ENCODE measurements around the gene SLC45A2.

Gene SLC45A2

GRCh38 chr5:33937017-33937706 is 47.3 kb downstream of the SLC45A2 start:
- peak overlapping the region; percentile 54 for H3K4me3 ChIP-seq (ENCODE audit: low read length)
- DNase-seq (ENCODE audit: low read depth): no peak
- TF ChIP-seq, protein P1, sequence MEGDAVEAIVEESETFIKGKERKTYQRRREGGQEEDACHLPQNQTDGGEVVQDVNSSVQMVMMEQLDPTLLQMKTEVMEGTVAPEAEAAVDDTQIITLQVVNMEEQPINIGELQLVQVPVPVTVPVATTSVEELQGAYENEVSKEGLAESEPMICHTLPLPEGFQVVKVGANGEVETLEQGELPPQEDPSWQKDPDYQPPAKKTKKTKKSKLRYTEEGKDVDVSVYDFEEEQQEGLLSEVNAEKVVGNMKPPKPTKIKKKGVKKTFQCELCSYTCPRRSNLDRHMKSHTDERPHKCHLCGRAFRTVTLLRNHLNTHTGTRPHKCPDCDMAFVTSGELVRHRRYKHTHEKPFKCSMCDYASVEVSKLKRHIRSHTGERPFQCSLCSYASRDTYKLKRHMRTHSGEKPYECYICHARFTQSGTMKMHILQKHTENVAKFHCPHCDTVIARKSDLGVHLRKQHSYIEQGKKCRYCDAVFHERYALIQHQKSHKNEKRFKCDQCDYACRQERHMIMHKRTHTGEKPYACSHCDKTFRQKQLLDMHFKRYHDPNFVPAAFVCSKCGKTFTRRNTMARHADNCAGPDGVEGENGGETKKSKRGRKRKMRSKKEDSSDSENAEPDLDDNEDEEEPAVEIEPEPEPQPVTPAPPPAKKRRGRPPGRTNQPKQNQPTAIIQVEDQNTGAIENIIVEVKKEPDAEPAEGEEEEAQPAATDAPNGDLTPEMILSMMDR (conservative IDR thresholded peaks at IDR 0.05; ENCODE audit: low read depth, low read length): no peak

GRCh38 chr5:33936381-33937016 is 48.0 kb downstream of the SLC45A2 start, which contains the start of gene RXFP3:
RXFP3 (plus strand) TSS chr5:33936386; CDS start chr5:33936741, 355 bp downstream.
- TF ChIP-seq, protein P1 (conservative IDR thresholded peaks at IDR 0.05; ENCODE audit: low read depth, low read length): no peak
- peak within 1 kb of the TSS; percentile 54 for H3K4me3 ChIP-seq (ENCODE audit: low read length)
- no peak for DNase-seq (ENCODE audit: low read depth)

DNA sequence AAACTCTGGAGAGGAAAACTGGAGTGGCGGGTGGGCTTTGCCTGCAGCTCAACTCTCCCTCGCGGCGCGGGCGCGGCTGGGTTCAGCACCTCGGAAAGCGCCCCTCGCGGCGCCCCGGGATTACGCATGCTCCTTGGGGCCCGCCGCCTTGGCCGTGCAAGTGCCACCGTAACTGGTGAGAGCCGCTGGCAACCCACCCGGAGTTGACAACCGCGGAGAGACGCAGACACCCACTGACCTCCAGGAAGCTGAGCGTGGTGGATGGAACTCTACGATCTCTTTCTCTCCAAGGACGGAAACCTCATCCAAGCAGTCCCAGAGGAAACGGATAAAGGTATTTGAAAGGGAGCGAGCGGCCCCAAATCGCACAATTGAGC is 48.5 kb downstream of the SLC45A2 start:
- H3K4me3 ChIP-seq (ENCODE audit: low read length): peak overlapping the region; percentile 54
- TF ChIP-seq, protein P1 (conservative IDR thresholded peaks at IDR 0.05; ENCODE audit: low read depth, low read length): no peak
- no peak for DNase-seq (ENCODE audit: low read depth)

DNA sequence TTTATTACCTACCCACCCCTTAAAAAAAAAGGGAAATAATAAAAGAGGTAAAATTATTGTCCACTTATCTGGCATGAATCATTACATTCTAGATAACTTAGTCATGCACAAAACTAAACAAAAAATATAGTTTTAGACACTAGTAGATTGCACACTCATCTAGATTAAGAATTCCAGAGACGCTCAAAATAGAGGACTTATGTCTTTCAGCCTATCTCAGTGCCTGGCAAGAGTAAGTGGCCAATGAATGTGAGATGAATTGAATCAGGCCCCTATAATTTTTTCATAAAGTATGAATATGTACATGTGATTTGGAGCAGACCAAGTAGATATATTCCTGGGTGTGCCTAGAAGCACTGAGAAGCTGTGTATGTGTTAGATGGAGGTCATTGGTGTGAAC is 50.3 kb downstream of the SLC45A2 start:
- TF ChIP-seq, protein P1 (conservative IDR thresholded peaks at IDR 0.05; ENCODE audit: low read depth, low read length): no peak
- DNase-seq (ENCODE audit: low read depth): peak; percentile 33

DNA sequence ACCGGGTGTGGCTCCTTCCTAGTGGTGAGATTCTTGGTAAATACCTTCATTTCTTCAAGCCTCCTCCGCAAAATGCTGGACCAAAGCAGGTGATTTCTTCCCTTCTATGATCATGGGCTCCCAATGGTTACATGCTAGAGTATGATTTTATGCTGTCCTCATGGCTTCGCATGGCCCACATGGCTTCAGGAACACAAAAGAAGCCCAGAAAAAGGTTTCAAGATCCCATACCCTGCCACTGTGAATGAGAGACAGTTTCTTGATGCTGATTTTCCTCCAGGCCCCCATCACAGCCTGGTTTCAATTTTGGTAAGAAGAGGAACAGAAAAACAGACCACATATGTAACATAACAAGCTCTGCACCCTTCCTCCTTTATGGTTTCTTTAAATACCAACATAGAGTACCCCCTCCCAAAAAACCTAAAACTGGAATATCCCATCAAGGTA is 50.7 kb downstream of the SLC45A2 start:
- H3K4me3 ChIP-seq (ENCODE audit: low read length): no peak overlapping the region
- TF ChIP-seq, protein P1 (conservative IDR thresholded peaks at IDR 0.05; ENCODE audit: low read depth, low read length): no peak
- DNase-seq (ENCODE audit: low read depth): no peak

More for the DNA sequence above, 50.3 kb downstream of the SLC45A2 start:
- no peak overlapping the region for H3K4me3 ChIP-seq (ENCODE audit: low read length)

DNA sequence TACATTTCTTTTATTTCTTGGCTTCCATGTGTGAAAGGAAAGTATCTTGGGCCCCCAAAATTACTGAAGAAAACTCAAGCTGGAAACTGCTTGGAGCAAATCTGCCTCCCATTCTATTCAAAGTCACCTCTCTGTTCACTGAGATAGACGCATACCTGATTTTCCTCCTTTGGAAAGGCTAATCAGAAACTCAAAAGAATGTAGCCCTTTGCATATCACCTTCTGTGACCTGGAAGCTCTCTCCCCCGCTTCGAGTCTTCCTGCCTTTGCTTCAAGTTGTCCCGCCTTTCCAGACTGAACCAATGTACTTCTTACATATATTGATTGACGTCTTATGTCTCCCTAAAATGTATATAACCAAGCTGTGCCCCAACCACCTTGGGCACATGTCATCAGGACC is 53.4 kb downstream of the SLC45A2 start:
- DNase-seq (ENCODE audit: low read depth): no peak

More for the DNA sequence above, 53.4 kb downstream of the SLC45A2 start:
- no peak overlapping the region for H3K4me3 ChIP-seq (ENCODE audit: low read length)
- TF ChIP-seq, protein P1 (conservative IDR thresholded peaks at IDR 0.05; ENCODE audit: low read depth, low read length): no peak
